ENCODE measurements around the gene MOCS1. TPM values are rescaled to one million over a fixed set of nuclear protein-coding genes. Genes with fewer than 3 reads are reported as not detected.

Gene MOCS1
- polyA plus RNA-seq, 3 donors: 0.05 to 0.26 (median 0.12) TPM

GRCh38 chr6:39861663-39862062 lies 72.6 kb downstream of the MOCS1 start:
- H3K4me3 Mint-ChIP-seq: no peak overlapping the region
- Histone ChIP-seq H3K4me3 (replicated peaks in 1 of 3; ENCODE audit: low read depth in 2 of 3, low read length in 3 of 3) (no peak overlapping the region), H3K79me2 (ENCODE audit: insufficient read depth, low read length) (no peaks in the 10 kb centered on the region), H3K4me1 (ENCODE audit: control insufficient read depth in 1 of 2, insufficient read depth in 2 of 2, low read length in 2 of 2) (no peaks in the 10 kb centered on the region), H3K27ac (ENCODE audit: low read depth in 1 of 2, low read length in 2 of 2) (no peak overlapping the region), H3K27me3 (ENCODE audit: control insufficient read depth in 2 of 2, insufficient read depth in 2 of 2, low read length in 2 of 2) (no peaks in the 10 kb centered on the region), H2AFZ (ENCODE audit: insufficient read depth, low read depth, low read length, poor library complexity, severe bottlenecking) (no peak overlapping the region), H3K9me3 (replicated peaks in 1 of 2; ENCODE audit: control insufficient read depth in 1 of 2, insufficient read depth in 1 of 2, low read length in 2 of 2) (no peaks in the 10 kb centered on the region), H3K4me2 (replicated peaks; ENCODE audit: extremely low read depth, low read length, poor library complexity, severe bottlenecking) (no peak overlapping the region), H4K20me1 (ENCODE audit: insufficient read depth, low read length) (no peaks in the 10 kb centered on the region), H3K9ac (ENCODE audit: insufficient read depth, low read length, poor library complexity, severe bottlenecking) (no peak overlapping the region), H3K36me3 (replicated peaks in 1 of 2; ENCODE audit: control insufficient read depth in 1 of 2, insufficient read depth in 2 of 2, low read length in 2 of 2) (no peaks in the 10 kb centered on the region)
- no peak for TF ChIP-seq CTCF (IDR thresholded peaks at IDR 0.05)
- 100% methylated on average over 1 of the region's 3 CpGs for WGBS (ENCODE audit: insufficient coverage)
- H3K36me3 Mint-ChIP-seq: no peaks in the 10 kb centered on the region
- no peak for DNase-seq
- H3K27ac Mint-ChIP-seq: no peak overlapping the region
- H3K9me3 Mint-ChIP-seq: peaks cover 0 to 1% (median 0%) of the 10 kb centered on the region in 7 donors
- no peaks in the 10 kb centered on the region for H3K4me1 Mint-ChIP-seq
- H3K27me3 Mint-ChIP-seq (ENCODE audit: low read depth in 3 of 3): peaks cover 5 to 9% (median 8%) of the 10 kb centered on the region in 3 donors
- intact Hi-C loops (cut with micrococcal nuclease): no loop called here

GRCh38 chr6:39859025-39859424 lies 75.2 kb downstream of the MOCS1 start:
- H3K79me2 ChIP-seq (ENCODE audit: insufficient read depth, low read length): no peaks in the 10 kb centered on the region
- Mint-ChIP-seq H3K4me1 (no peaks in the 10 kb centered on the region), H3K9me3 (peaks cover 0 to 1% (median 0%) of the 10 kb centered on the region in 7 donors), H3K27ac (no peak overlapping the region), H3K4me3 (no peak overlapping the region), H3K36me3 (no peaks in the 10 kb centered on the region), H3K27me3 (ENCODE audit: low read depth in 3 of 3) (peaks cover 5 to 7% (median 7%) of the 10 kb centered on the region in 3 donors)
- intact Hi-C loops (cut with micrococcal nuclease): no loop called here
- no peak overlapping the region for H2AFZ ChIP-seq (ENCODE audit: insufficient read depth, low read depth, low read length, poor library complexity, severe bottlenecking)
- DNase-seq: no peak
- TF ChIP-seq CTCF (IDR thresholded peaks at IDR 0.05): no peak
- no peak overlapping the region for H3K27ac ChIP-seq (ENCODE audit: low read depth in 1 of 2, low read length in 2 of 2)
- H3K9ac ChIP-seq (ENCODE audit: insufficient read depth, low read length, poor library complexity, severe bottlenecking): no peak overlapping the region
- no peak overlapping the region for H3K4me2 ChIP-seq (replicated peaks; ENCODE audit: extremely low read depth, low read length, poor library complexity, severe bottlenecking)
- H3K36me3 ChIP-seq (replicated peaks in 1 of 2; ENCODE audit: control insufficient read depth in 1 of 2, insufficient read depth in 2 of 2, low read length in 2 of 2): no peaks in the 10 kb centered on the region
- no peaks in the 10 kb centered on the region for H3K9me3 ChIP-seq (replicated peaks in 1 of 2; ENCODE audit: control insufficient read depth in 1 of 2, insufficient read depth in 1 of 2, low read length in 2 of 2)
- H3K4me1 ChIP-seq (ENCODE audit: control insufficient read depth in 1 of 2, insufficient read depth in 2 of 2, low read length in 2 of 2): no peaks in the 10 kb centered on the region
- WGBS (ENCODE audit: insufficient coverage): 100% methylated on average over 1 of the region's 2 CpGs
- H3K4me3 ChIP-seq (replicated peaks in 1 of 3; ENCODE audit: low read depth in 2 of 3, low read length in 3 of 3): no peak overlapping the region
- H4K20me1 ChIP-seq (ENCODE audit: insufficient read depth, low read length): no peaks in the 10 kb centered on the region
- no peaks in the 10 kb centered on the region for H3K27me3 ChIP-seq (ENCODE audit: control insufficient read depth in 2 of 2, insufficient read depth in 2 of 2, low read length in 2 of 2)
